Smooth muscle cell (in vitro differentiated cells): ENCODE results near the gene DIPK1B. TPM values are rescaled to one million over a fixed set of nuclear protein-coding genes. Genes with fewer than 3 reads are reported as not detected.

ENCODE experiments used
- DNase-seq: peaks from one replicate; lab custom pipeline; 2025; ENCODE audit not compliant: unreplicated experiment; lab: John Stamatoyannopoulos, UW
- H2AFZ ChIP-seq: fragments of 200-600 bp; sonication (generic); 2 replicates; pipeline ENCODE4 v1.6.0; 2016; ENCODE audit warnings: antibody characterized with exemption, low read depth, mild to moderate bottlenecking
- H3F3A ChIP-seq: fragments of 200-600 bp; sonication (generic); 2 replicates; pipeline ENCODE4 v1.6.0; 2017; ENCODE audit warnings: antibody characterized with exemption, low read depth
- H3K27ac ChIP-seq: fragments of 200-600 bp; sonication (generic); 2 replicates; pipeline ENCODE4 v1.5.1; 2016; ENCODE audit warnings: low read depth, mild to moderate bottlenecking
- H3K27me3 ChIP-seq: fragments of 200-600 bp; sonication (generic); 2 replicates; pipeline ENCODE4 v1.6.1; 2016; ENCODE audit warnings: low read depth, mild to moderate bottlenecking
- H3K36me3 ChIP-seq: fragments of 200-600 bp; sonication (generic); 2 replicates; pipeline ENCODE4 v1.5.1; 2016; ENCODE audit warnings: low read depth
- H3K4me1 ChIP-seq: fragments of 200-600 bp; sonication (generic); 2 replicates; pipeline ENCODE4 v1.5.1; 2016; ENCODE audit warnings: low read depth
- H3K4me2 ChIP-seq: fragments of 200-600 bp; sonication (generic); 2 replicates; pipeline ENCODE4 v1.6.0; 2016; ENCODE audit warnings: mild to moderate bottlenecking
- H3K4me3 ChIP-seq: fragments of 200-600 bp; sonication (generic); 2 replicates; pipeline ENCODE4 v1.5.1; 2016; ENCODE audit warnings: mild to moderate bottlenecking
- H3K79me2 ChIP-seq: fragments of 200-600 bp; sonication (generic); 2 replicates; pipeline ENCODE4 v1.6.0; 2016; ENCODE audit warnings: low read depth, mild to moderate bottlenecking
- H3K9ac ChIP-seq: fragments of 200-600 bp; sonication (generic); 2 replicates; pipeline ENCODE4 v1.6.0; 2016; ENCODE audit warnings: low read depth
- H3K9me3 ChIP-seq: fragments of 200-600 bp; sonication (generic); replicated peaks from 2 replicates; pipeline ENCODE4 v1.5.1; 2016; ENCODE audit warnings: low read depth
- H4K20me1 ChIP-seq: fragments of 200-600 bp; sonication (generic); 2 replicates; pipeline ENCODE4 v1.6.0; 2016; ENCODE audit warnings: low read depth
- WGBS: methylation state at CpG from one replicate; pipeline ENCODE4 v1.1.7; 2016; ENCODE audit warnings: low lambda C conversion rate; 5-methylcytosine and 5-hydroxymethylcytosine counted together
- polyA plus RNA-seq: library from polyadenylated mRNA; unstranded; fragments of >200 nt; fragmentation: Nextera tagmentation; extraction: Ambion mirVana; gene quantifications from 2 replicates; pipeline ENCODE4 v1.2.1, GENCODE V29; 2016
- total RNA-seq: library from RNA; depleted of rRNA; stranded (reverse); fragments of >200 nt; gene quantifications from 2 replicates; pipeline ENCODE4 v1.2.3, GENCODE V29; 2014
- TF ChIP-seq, protein P1 (sequence below): fragments of 200-600 bp; sonication (generic); IDR thresholded peaks from 2 replicates; pipeline ENCODE4 v1.5.1; 2017; ENCODE audit warnings: borderline replicate concordance, mild to moderate bottlenecking, antibody characterized with exemption; ENCODE audit not compliant: insufficient read depth, poor library complexity, severe bottlenecking

Gene DIPK1B
- total and polyA plus RNA-seq, 2 experiments from 2014 or later: 14.6 to 58.5 TPM

DNA sequence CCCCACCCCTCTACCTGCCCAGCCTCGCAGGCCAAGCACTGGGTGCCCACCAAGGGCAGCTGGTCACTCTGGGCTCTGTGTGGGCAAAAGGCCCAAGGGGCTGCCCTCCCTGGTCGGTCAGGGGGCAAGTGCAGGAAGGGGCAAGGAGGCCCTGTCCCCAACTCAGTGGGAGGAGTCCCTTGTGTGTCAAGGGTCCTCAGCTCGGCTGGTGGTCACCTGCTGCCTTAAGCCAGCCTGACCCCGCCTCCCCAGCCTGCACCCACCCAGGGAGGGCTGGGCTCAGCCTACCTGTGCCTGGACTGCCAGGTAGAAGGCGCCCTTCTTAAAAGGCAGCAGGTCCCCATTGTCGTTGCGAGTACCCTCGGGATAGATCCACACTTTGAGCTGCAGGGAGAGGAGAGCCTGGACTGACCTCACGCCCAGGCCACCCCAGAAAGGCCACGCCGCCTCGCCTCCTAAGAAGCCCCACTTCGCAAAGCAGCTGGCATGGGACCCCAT is 36.0 kb upstream of the DIPK1B start:
- Histone ChIP-seq H3K27ac (no peak overlapping the region), H4K20me1 (peaks cover 57% of the 10 kb centered on the region), H3K27me3 (no peaks in the 10 kb centered on the region), H3K4me1 (no peaks in the 10 kb centered on the region), H3K4me3 (no peak overlapping the region), H3K36me3 (no peaks in the 10 kb centered on the region), H3K79me2 (peaks cover 6% of the 10 kb centered on the region), H3K4me2 (no peak overlapping the region), H3F3A (no peaks in the 10 kb centered on the region), H2AFZ (no peak overlapping the region), H3K9ac (no peak overlapping the region), H3K9me3 (no peaks in the 10 kb centered on the region)
- WGBS: 93% methylated on average over 13 of the region's 13 CpGs
- TF ChIP-seq, protein P1, sequence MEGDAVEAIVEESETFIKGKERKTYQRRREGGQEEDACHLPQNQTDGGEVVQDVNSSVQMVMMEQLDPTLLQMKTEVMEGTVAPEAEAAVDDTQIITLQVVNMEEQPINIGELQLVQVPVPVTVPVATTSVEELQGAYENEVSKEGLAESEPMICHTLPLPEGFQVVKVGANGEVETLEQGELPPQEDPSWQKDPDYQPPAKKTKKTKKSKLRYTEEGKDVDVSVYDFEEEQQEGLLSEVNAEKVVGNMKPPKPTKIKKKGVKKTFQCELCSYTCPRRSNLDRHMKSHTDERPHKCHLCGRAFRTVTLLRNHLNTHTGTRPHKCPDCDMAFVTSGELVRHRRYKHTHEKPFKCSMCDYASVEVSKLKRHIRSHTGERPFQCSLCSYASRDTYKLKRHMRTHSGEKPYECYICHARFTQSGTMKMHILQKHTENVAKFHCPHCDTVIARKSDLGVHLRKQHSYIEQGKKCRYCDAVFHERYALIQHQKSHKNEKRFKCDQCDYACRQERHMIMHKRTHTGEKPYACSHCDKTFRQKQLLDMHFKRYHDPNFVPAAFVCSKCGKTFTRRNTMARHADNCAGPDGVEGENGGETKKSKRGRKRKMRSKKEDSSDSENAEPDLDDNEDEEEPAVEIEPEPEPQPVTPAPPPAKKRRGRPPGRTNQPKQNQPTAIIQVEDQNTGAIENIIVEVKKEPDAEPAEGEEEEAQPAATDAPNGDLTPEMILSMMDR: no peak
- DNase-seq: no peak

DNA sequence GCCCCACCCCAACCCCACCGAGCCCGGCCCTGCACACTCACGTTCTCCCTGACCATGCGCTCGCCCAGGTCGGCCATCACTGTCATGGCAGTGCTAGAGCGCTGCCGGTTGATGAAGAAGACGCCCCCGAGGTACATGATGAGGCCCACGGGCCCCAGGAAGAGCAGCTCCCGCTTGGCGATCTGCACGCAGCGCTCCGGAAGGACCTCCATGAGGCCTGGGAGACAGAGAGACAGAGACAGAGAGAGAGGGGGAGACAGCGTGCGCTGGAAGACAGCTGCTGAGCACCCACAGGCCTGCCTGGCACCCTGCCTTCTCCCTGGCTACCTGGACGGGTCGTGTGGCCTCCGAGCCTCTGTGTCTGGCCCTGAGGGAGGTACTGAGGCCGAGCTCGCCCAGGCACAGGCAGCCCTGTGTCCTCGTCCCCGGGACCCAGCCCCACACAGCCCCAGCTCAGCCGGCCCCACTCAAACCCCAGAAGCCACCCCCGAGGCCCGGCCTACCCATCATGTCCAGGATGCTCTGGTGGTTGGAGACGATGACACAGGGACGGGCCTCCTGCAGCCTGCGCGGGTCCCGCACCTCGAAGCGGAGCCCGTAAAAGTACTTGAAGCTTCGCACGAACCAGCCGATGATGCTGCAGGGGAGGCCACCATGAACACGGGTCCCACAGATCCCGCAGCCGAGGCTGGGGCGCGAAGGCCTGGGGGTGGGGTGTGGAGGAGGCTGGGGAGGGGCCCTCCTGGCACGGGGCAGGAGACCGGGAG is 35.3 kb upstream of the DIPK1B start:
- Histone ChIP-seq H3K9ac (no peak overlapping the region), H3K27ac (no peak overlapping the region), H2AFZ (no peak overlapping the region), H3F3A (no peaks in the 10 kb centered on the region), H3K4me2 (no peak overlapping the region), H3K27me3 (no peaks in the 10 kb centered on the region), H3K79me2 (peaks cover 12% of the 10 kb centered on the region), H4K20me1 (peaks cover 64% of the 10 kb centered on the region), H3K9me3 (no peaks in the 10 kb centered on the region), H3K4me3 (no peak overlapping the region), H3K4me1 (no peaks in the 10 kb centered on the region), H3K36me3 (no peaks in the 10 kb centered on the region)
- TF ChIP-seq, protein P1: no peak
- no peak for DNase-seq
- 93% methylated on average over 40 of the region's 46 CpGs for WGBS

DNA sequence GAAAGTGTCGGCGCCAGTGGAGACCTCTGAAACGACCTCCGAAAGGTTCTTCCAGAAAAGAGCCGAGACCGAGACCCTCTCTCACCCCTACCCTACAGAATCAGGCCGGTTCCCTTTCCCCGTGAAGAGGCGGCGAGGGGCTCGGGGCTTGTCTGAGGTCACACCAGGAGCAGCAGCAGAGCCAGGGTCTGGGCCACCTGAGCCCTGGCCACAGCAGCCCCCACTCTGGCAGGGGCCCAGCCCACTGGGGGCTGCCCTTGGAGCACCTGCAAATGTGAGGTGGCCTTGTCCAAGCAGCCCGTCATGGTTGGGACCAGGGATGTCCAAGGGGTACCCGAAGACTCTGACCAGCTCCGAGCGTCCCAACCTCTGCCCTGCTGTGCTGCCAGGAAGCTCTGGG is 34.3 kb upstream of the DIPK1B start:
- no peak for DNase-seq
- Histone ChIP-seq H3K4me3 (no peak overlapping the region), H3K36me3 (no peaks in the 10 kb centered on the region), H2AFZ (no peak overlapping the region), H3K9me3 (no peaks in the 10 kb centered on the region), H3K9ac (no peak overlapping the region), H3K4me1 (no peaks in the 10 kb centered on the region), H3K79me2 (peaks cover 12% of the 10 kb centered on the region), H3K4me2 (no peak overlapping the region), H3F3A (no peaks in the 10 kb centered on the region), H3K27ac (no peak overlapping the region), H4K20me1 (peaks cover 72% of the 10 kb centered on the region), H3K27me3 (no peaks in the 10 kb centered on the region)
- TF ChIP-seq, protein P1: no peak
- WGBS: 94% methylated on average over 15 of the region's 15 CpGs

DNA sequence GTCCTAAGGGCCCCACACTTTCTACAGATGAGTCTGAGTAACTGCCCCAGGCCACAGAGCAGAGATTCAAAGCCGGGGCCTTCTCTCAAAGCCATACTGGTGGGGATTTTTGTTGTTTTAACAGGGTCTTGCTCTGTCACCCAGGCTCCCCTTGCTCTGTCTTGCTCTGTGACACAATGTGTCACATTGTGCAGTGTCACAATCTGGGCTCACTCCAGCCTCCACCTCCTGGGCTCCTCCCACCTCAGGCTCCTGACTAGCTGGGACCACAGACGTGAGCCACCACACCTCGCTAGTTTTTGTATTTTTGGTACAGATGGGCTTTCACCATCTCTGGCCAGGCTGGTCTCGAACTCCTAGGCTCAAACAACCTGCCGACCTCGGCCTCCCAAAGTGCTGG is 33.7 kb upstream of the DIPK1B start:
- Histone ChIP-seq H3K4me2 (no peak overlapping the region), H3K4me1 (no peaks in the 10 kb centered on the region), H3K27ac (no peak overlapping the region), H2AFZ (no peak overlapping the region), H3K27me3 (no peaks in the 10 kb centered on the region), H3K36me3 (no peaks in the 10 kb centered on the region), H3F3A (no peaks in the 10 kb centered on the region), H4K20me1 (peaks cover 78% of the 10 kb centered on the region), H3K79me2 (peaks cover 12% of the 10 kb centered on the region), H3K4me3 (no peak overlapping the region), H3K9ac (no peak overlapping the region), H3K9me3 (no peaks in the 10 kb centered on the region)
- TF ChIP-seq, protein P1: no peak
- WGBS: 95% methylated on average over 6 of the region's 6 CpGs
- DNase-seq: no peak
